Left cardiac atrium (tissue), 4 donors: ENCODE results near the gene FOXL2. TPM values are rescaled to one million over a fixed set of nuclear protein-coding genes. Genes with fewer than 3 reads are reported as not detected.
"Not testable (repeated sequence)": the region's sequence is repeated elsewhere in the genome, so short reads cannot be mapped to it uniquely, and the experiment has no call there.

Experiments used
- ATAC-seq, 2 donors: fragments of 200-7000 bp; cut with Tn5 transposase; one replicate each; pipeline ENCODE4 v1.9.1; 2020; ENCODE audit warnings: mild to moderate bottlenecking in 2 of 2, moderate library complexity in 2 of 2
- DNase-seq: peaks from one replicate; pipeline ENCODE4 v3.0.0-alpha.2; 2020
- intact Hi-C, 2 donors: fragments of 100-400 bp; cut with DNase I; formaldehyde crosslinking; loops; one replicate each; pipeline versions ENCODE4 v1.14.1 to v1.15.1; 2022 to 2023
- total RNA-seq, 2 donors: library from RNA; stranded (reverse); fragmentation: NEBNext Ultra II Directional; extraction: Animal tissue kit (Norgen Biotek cat#: 25700); gene quantifications; one replicate each; pipeline ENCODE4 v1.2.1, GENCODE V29; 2021
- donor health status: DM: no; HTN: yes; CAD: no.
- donor health status: DM: no; HTN: yes; CAD: no; lungs with severe emphysema.
- donor health status: DM: yes; HTN: yes; CAD: no.
- donor health status: Dilated cardiomyopathy.

Gene FOXL2
- total RNA-seq, 2 donors from 2014 or later: not detected

GRCh38 chr3:138935863-138936740 lies 10.8 kb downstream of the FOXL2 start:
- intact Hi-C loops: loop anchor here (2.0 to 5.0 kb wide), 2 partner anchors 391 to 393 kb away; no protein-coding TSS in a partner anchor
- DNase-seq (peak; percentile 82), ATAC-seq (peak; percentile 77 to 81)

DNA sequence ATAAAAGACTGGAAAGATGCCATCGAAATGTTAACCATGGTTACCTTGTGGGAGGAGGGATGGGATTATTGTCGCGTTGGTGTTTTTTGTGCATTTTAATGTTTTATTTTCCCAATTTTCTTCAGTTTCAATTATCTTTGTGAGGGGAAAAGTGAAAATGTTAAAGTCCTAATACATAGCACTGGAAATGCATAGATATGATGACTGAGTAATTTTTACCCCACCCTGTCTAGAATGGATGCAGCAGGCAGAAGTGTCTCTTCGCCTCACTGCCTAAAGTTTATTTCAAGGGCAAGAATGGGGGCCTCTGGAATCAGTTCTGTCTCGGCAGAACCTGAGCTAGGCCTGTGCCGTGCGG lies 11.5 kb downstream of the FOXL2 start:
- DNase-seq: no peak
- intact Hi-C loops: loop anchor here in 1 of 2 donors (5.0 kb wide), 1 partner anchor 392 kb away; no protein-coding TSS in a partner anchor
- ATAC-seq: no peak

GRCh38 chr3:138933981-138934691 lies 12.8 kb downstream of the FOXL2 start:
- DNase-seq (no peak), ATAC-seq (no peak)
- intact Hi-C loops: no loop called here

DNA sequence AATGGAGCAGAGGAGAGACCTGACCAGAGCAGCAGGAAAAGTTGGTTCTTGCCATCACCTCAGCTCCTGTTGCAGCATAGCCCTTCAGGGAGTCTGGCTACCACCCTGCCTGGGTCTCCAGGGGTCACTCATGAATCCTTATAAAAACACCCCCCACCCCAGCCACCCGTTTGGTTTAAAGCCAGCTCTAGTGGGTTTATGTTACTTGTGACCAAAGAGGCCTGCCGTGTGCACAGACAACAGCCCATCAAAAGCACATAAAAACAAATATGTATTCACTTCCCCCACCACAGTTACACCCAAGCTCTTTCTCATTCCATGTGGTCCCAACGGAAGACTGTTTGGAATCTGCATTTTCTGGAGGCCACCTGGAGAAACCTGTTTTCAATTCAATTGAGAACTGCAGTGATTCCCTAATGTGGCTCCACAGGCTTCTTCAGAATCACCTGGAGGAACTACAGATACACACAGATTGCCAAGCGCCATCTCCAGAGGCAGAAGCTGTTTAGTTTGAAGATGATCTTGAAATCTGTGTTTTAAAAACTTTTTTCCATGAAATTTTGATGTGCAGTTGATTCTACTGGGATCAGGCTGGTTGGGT lies 13.8 kb downstream of the FOXL2 start:
- ATAC-seq (no peak), DNase-seq (no peak)
- intact Hi-C loops: no loop called here

GRCh38 chr3:138928727-138929372 lies 18.1 kb downstream of the FOXL2 start:
- DNase-seq: no peak
- intact Hi-C loops: no loop called here
- ATAC-seq: no peak

- intact Hi-C loops: loop anchor here in 1 of 2 donors (2.0 kb wide), 1 partner anchor 329 kb away; the partner anchor contains the start of gene CEP70
- ATAC-seq: peak; percentile 82 to 86
Measured at GRCh38 chr3:138923531-138923994, 23.4 kb downstream of the FOXL2 start.

DNA sequence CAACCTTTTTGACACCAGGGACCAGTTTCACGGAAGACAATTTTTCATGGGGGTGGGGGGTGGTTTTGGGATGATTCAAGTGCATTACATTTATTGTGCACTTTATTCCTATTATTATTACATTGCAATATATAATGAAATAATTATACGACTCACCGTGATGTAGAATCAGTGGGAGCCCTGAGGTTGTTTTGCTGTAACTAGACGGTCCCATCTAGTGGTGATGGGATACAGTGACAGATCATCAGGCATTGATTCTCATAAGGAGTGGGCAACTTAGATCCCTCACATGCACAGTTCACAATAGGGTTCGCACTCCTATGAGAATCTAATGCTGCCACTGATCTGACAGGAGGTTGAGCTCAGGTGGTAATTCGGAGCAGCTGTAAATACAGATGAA lies 24.5 kb downstream of the FOXL2 start:
- DNase-seq, ATAC-seq: not testable (repeated sequence)
- intact Hi-C loops: loop anchor here in 1 of 2 donors (2.0 kb wide), 1 partner anchor 328 kb away; the partner anchor contains the start of gene CEP70

More at GRCh38 chr3:138923531-138923994, 23.4 kb downstream of the FOXL2 start:
- peak; percentile 78 for DNase-seq

- DNase-seq: no peak
- intact Hi-C loops: loop anchor here in 1 of 2 donors (2.0 kb wide), 1 partner anchor 327 kb away; the partner anchor contains the start of gene CEP70
- peak in 1 of 2 donors; percentile 35 for ATAC-seq
Measured at GRCh38 chr3:138921316-138922292, 25.3 kb downstream of the FOXL2 start.

DNA sequence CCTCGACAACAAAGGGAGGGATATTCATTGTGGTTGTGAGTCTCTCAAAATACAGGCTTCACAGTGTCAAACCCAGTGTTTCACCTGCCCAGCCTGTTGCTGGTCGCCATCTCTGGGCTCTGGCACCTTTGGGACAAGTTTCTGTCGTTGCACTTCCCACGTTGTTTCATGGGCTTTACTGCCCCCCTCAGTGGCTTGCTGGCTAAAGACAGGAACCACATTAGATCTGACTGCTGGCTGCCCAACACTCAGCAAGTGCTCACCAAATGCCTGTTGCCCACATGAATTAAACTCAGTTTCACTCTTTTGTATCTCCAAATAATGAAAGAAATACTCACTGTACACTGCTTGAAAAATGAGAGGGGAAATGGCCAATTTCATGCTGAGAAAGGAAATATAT lies 27.6 kb downstream of the FOXL2 start:
- intact Hi-C loops: loop anchor here (2.0 to 10.0 kb wide), 4 partner anchors 82 to 222 kb away; no protein-coding TSS in a partner anchor
- DNase-seq (no peak), ATAC-seq (no peak)

DNA sequence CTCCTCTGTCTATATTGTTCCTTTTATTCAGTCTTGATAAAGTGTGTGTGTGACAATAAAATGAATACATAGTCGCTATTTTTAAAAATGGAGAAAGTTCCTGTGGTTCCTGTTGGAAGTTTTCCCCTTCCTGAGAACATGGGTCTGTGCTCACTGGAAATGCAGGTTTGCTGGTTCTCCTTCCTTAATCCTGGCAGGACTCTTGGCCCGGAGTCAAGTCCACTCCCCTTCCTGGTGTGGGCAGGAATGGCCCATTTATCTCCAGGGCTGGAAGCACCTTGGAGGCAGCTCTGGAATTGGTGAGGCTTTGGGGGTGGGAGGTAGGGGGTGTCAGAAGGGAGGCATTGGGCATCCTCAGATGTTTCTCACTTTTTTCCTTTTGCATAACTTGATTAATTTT lies 30.1 kb downstream of the FOXL2 start:
- ATAC-seq (no peak), DNase-seq (no peak)
- intact Hi-C loops: loop anchor here (5.0 to 10.0 kb wide), 3 partner anchors 80 to 220 kb away; no protein-coding TSS in a partner anchor

DNA sequence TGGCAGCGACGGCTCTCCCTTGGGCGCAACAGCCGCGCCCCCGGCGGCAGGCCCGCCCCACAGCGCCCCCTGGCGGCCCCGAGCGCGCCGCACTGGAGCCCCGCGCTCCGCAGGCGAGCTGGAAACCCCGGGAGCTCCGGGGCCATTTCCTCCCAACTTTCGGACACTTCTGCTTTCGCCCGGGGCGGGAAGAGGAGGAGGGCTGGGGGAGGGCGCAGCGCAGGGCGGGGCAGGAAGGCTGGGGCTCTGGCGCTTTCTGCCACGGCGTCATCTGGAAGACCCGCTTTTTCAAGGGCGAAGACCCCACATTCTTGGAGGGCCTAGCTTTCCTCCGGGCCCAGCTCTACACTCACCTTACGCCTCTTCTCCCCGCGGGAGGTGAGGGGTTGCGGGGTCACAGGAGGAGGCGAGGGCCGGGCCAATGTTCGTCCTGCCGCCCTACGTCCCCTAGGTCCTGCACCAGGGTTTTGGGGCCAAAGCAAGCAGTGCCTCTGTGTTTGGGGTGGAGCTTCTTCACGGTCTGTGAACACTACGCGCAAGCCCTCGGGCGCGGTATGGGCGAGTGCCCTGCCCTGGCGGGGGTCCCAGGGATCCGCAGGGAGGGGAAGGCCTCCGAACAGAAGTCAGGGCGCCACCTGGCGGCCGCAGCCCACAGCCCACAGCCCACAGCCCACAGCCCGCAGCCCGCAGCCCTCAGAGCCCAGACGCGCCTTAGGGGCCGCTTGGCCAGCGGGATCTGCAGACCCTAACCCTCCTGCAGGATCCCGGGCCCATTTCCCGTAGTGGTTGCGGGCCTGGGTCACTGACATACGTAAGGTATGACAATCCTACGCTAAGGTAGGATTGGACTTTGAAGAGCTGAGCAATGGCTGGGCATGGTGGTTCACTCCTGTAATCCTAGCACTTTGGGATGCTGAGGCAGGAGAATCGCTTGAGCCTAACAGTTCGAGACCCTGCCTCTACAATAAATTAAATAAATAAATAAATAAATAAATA lies 31.1 kb downstream of the FOXL2 start:
- peak; percentile 97 to 98 for ATAC-seq
- DNase-seq: peak; percentile 96
- intact Hi-C loops: loop anchor here (2.0 to 10.0 kb wide), 4 partner anchors 78 to 218 kb away; partner anchors contain the start of gene PIK3CB (in 1 of the 2)

GRCh38 chr3:138914870-138915502 lies 32.0 kb downstream of the FOXL2 start:
- peak; percentile 11 to 37 for ATAC-seq
- DNase-seq: no peak
- intact Hi-C loops: loop anchor here (2.0 to 10.0 kb wide), 4 partner anchors 78 to 218 kb away; partner anchors contain the start of gene PIK3CB (in 1 of the 2)

DNA sequence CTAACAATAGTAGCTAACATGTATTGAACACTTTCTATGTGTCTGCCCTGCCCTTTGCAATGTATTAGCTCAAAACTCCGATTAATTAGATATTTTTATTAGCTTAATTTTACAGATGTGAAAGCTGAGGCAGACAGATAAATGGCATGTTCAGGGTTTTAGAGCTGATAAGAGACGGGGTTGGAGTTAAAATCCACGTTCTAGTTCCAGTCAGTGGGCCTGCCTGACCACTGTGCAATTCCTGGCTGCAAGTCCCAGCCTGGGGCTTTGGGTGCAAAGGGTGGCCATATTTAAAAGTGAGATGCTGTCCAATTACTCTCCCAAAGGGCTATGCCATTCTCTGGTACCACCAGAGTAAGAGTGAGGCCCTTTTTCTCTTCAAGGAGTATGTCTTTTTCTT lies 33.2 kb downstream of the FOXL2 start:
- DNase-seq (no peak), ATAC-seq (no peak)
- intact Hi-C loops: loop anchor here in 1 of 2 donors (2.0 to 10.0 kb wide), 2 partner anchors 79 to 139 kb away; partner anchors contain the start of gene PIK3CB

DNA sequence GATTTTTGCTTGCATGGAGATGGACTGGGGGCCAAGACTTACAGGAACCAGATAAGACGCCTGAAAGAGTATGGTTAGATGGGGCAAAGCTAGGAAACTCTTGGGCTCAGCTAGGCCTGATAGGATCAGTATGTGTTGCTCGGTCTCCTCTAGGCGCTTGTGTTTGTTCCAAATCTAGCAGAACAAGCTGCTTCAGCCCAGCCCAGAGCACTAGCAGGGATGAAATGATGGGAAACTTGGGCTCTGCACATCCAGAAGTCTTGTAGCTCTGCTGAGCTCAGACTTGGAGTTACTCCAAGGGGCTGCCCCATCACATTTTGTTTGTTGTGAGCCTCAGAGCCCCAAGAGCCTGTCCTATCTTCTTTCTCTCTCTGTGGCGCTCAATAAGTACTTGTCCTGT lies 34.7 kb downstream of the FOXL2 start:
- ATAC-seq: no peak
- DNase-seq: no peak
- intact Hi-C loops: loop anchor here in 1 of 2 donors (10.0 kb wide), 1 partner anchor 137 kb away; no protein-coding TSS in a partner anchor

DNA sequence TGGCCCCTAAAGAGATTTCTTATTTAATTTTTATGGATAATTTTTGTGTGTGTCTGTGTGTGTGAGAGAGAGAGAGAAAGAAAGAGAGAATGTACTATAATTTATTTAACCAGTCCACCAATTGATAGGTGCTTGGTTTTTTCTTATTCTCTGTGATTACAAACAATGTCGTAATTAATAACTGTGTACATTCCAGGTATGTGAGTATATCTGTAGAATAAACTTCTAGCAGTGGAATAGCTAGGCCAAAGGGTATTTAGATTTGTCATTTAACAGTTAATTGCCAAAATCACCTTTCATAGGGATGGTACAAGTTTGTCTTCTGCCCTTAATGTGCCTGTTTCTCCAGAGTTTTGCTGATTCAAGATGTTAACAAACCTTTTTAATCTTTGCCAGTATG lies 35.3 kb downstream of the FOXL2 start:
- intact Hi-C loops: loop anchor here in 1 of 2 donors (10.0 kb wide), 1 partner anchor 137 kb away; no protein-coding TSS in a partner anchor
- ATAC-seq: no peak
- no peak for DNase-seq
